ENCODE measurements around the gene TSFM. TPM values are rescaled to one million over a fixed set of nuclear protein-coding genes. Genes with fewer than 3 reads are reported as not detected.

TSFM gene
- total RNA-seq, 6 donors from 2014 or later: 5.0 to 34.0 (median 22.8) TPM

- DNase-seq: no peak
- Histone ChIP-seq H3K4me1 (peaks cover 26 to 55% (median 39%) of the 10 kb centered on the region in 4 donors), H3K4me3 (no peak overlapping the region), H3K9me3 (no peaks in the 10 kb centered on the region), H3K27me3 (peaks cover 1 to 50% (median 22%) of the 10 kb centered on the region in 4 donors), H3K27ac (no peak overlapping the region), H3K36me3 (no peaks in the 10 kb centered on the region)
- ATAC-seq (ENCODE audit: low FRiP score in 2 of 2): no peak
- TF ChIP-seq POLR2AphosphoS5 (IDR thresholded peaks at IDR 0.05) (no peak), POLR2A (IDR thresholded peaks at IDR 0.05) (no peak), CTCF (IDR thresholded peaks at IDR 0.05) (no peak), EP300 (IDR thresholded peaks at IDR 0.05) (no peak)
- 34 to 48% methylated on average over 7 of the region's 7 CpGs for WGBS, 2 donors
Measured at GRCh38 chr12:57739387-57739786, 43.2 kb upstream of the TSFM start.

- 37 to 54% methylated on average over 6 to 10 of the region's 10 CpGs for WGBS, 2 donors
- Histone ChIP-seq H3K4me3 (no peak overlapping the region), H3K4me1 (peaks cover 26 to 55% (median 40%) of the 10 kb centered on the region in 4 donors), H3K9me3 (no peaks in the 10 kb centered on the region), H3K27me3 (peaks cover 1 to 48% (median 22%) of the 10 kb centered on the region in 4 donors), H3K36me3 (no peaks in the 10 kb centered on the region), H3K27ac (no peak overlapping the region)
- DNase-seq (no peak), ATAC-seq (ENCODE audit: low FRiP score in 2 of 2) (no peak)
- TF ChIP-seq POLR2A (IDR thresholded peaks at IDR 0.05) (no peak), EP300 (IDR thresholded peaks at IDR 0.05) (no peak), CTCF (IDR thresholded peaks at IDR 0.05) (no peak), POLR2AphosphoS5 (IDR thresholded peaks at IDR 0.05) (no peak)
Measured at GRCh38 chr12:57739914-57740538, 42.6 kb upstream of the TSFM start.

- H3K27me3 ChIP-seq: peaks cover 1 to 40% (median 20%) of the 10 kb centered on the region in 4 donors
- peak overlapping the region in 3 of 4 donors; percentile 33 to 47 (median 46) for H3K4me3 ChIP-seq
- ATAC-seq (ENCODE audit: low FRiP score in 2 of 2): peak in 1 of 2 donors; percentile 7
Measured at GRCh38 chr12:57740656-57741412, 41.8 kb upstream of the TSFM start.

GRCh38 chr12:57741413-57741789 lies 41.2 kb upstream of the TSFM start:
- Histone ChIP-seq H3K9me3 (no peaks in the 10 kb centered on the region), H3K4me3 (peak overlapping the region in 3 of 4 donors; percentile 33 to 47 (median 46)), H3K27ac (peak overlapping the region in 3 of 4 donors; percentile 57 to 80 (median 71)), H3K4me1 (peaks cover 22 to 52% (median 41%) of the 10 kb centered on the region in 4 donors), H3K27me3 (peaks cover 1 to 34% (median 19%) of the 10 kb centered on the region in 4 donors), H3K36me3 (peaks cover 0 to 3% (median 0%) of the 10 kb centered on the region in 4 donors)
- no peak for DNase-seq
- TF ChIP-seq EP300 (IDR thresholded peaks at IDR 0.05): no peak
- no peak for TF ChIP-seq POLR2AphosphoS5 (IDR thresholded peaks at IDR 0.05)
- TF ChIP-seq CTCF (IDR thresholded peaks at IDR 0.05): no peak
- no peak for TF ChIP-seq POLR2A (IDR thresholded peaks at IDR 0.05)
- 50% methylated on average over 1 of the region's 1 CpG for WGBS, 2 donors
- ATAC-seq (ENCODE audit: low FRiP score in 2 of 2): no peak

More at GRCh38 chr12:57740656-57741412, 41.8 kb upstream of the TSFM start:
- H3K4me1 ChIP-seq: peaks cover 26 to 55% (median 44%) of the 10 kb centered on the region in 4 donors
- 43 to 53% methylated on average over 5 of the region's 5 CpGs for WGBS, 2 donors
- TF ChIP-seq CTCF (IDR thresholded peaks at IDR 0.05) (no peak), POLR2AphosphoS5 (IDR thresholded peaks at IDR 0.05) (peak in 1 of 2 donors; percentile 56)
- DNase-seq: peak in 1 of 2 donors; percentile 69
- H3K9me3 ChIP-seq: no peaks in the 10 kb centered on the region
- no peaks in the 10 kb centered on the region for H3K36me3 ChIP-seq
- peak overlapping the region in 2 of 4 donors; percentile 71 to 80 for H3K27ac ChIP-seq
